HepG2 (cell line): ENCODE results near the gene HSPB9. TPM values are rescaled to one million over a fixed set of nuclear protein-coding genes. Genes with fewer than 3 reads are reported as not detected.

Source experiments
- EZH2 ChIP-seq: conservative IDR thresholded peaks from 2 replicates; pipeline ENCODE4 v1.6.1; 2012; ENCODE audit warnings: mild to moderate bottlenecking, low read depth, low read length, moderate library complexity
- FIP1L1 ChIP-seq: fragments of 200-400 bp; formaldehyde crosslinking; IDR thresholded peaks from 2 replicates; pipeline ENCODE4 v1.6.1; 2018; ENCODE audit warnings: low read depth, mild to moderate bottlenecking, low read length, moderate library complexity, borderline replicate concordance; ENCODE audit not compliant: insufficient read depth
- GTF3A ChIP-seq: sonication (generic); formaldehyde crosslinking; conservative IDR thresholded peaks from 2 replicates; pipeline ENCODE4 v1.4.0; 2020; ENCODE audit warnings: mild to moderate bottlenecking, missing genetic modification reagents
- MLLT10 ChIP-seq: sonication (generic); formaldehyde crosslinking; IDR thresholded peaks from 2 replicates; pipeline ENCODE4 v1.4.0; 2020; ENCODE audit warnings: missing genetic modification reagents
- MTA1 ChIP-seq: sonication (generic); formaldehyde crosslinking; IDR thresholded peaks from 2 replicates; pipeline ENCODE4 v1.4.0; 2020; ENCODE audit warnings: missing genetic modification reagents, mild to moderate bottlenecking, borderline replicate concordance
- NAIF1 ChIP-seq: sonication (generic); formaldehyde crosslinking; IDR thresholded peaks from 2 replicates; pipeline ENCODE4 v1.5.0; 2020; ENCODE audit warnings: mild to moderate bottlenecking, missing genetic modification reagents, borderline replicate concordance
- NR3C1 ChIP-seq: sonication (generic); formaldehyde crosslinking; IDR thresholded peaks from 2 replicates; pipeline ENCODE4 v1.4.0; 2020; ENCODE audit warnings: missing genetic modification reagents
- ONECUT2 ChIP-seq: sonication (generic); formaldehyde crosslinking; IDR thresholded peaks from 2 replicates; pipeline ENCODE4 v1.4.0; 2020; ENCODE audit warnings: missing genetic modification reagents
- POLR2AphosphoS2 ChIP-seq: IDR thresholded peaks from 2 replicates; pipeline ENCODE4 v1.6.1; 2011; ENCODE audit warnings: low read depth, low read length, improper control_type of control experiment
- POLR2AphosphoS5 ChIP-seq: IDR thresholded peaks from 2 replicates; pipeline ENCODE4 v1.6.1; 2012; ENCODE audit warnings: low read depth, low read length
- SIN3B ChIP-seq: fragments of 150-350 bp; IDR thresholded peaks from 2 replicates; pipeline ENCODE4 v1.6.1; 2014; ENCODE audit warnings: low read length
- SMYD3 ChIP-seq: sonication (generic); formaldehyde crosslinking; IDR thresholded peaks from 2 replicates; pipeline ENCODE4 v1.8.1; 2023; ENCODE audit warnings: mild to moderate bottlenecking, missing genetic modification reagents
- ZBTB26 ChIP-seq: IDR thresholded peaks from 2 replicates; pipeline ENCODE4 v1.6.1; 2016; ENCODE audit warnings: missing compliant biosample characterization, missing genetic modification reagents, borderline replicate concordance
- ZNF34 ChIP-seq: sonication (generic); formaldehyde crosslinking; IDR thresholded peaks from 2 replicates; pipeline ENCODE4 v1.4.0; 2020; ENCODE audit warnings: mild to moderate bottlenecking, missing genetic modification reagents, borderline replicate concordance
- ZNF501 ChIP-seq: sonication (generic); formaldehyde crosslinking; IDR thresholded peaks from 2 replicates; pipeline ENCODE4 v1.5.1; 2020; ENCODE audit warnings: mild to moderate bottlenecking, moderate library complexity, missing genetic modification reagents
- ZNF589 ChIP-seq: sonication (generic); formaldehyde crosslinking; conservative IDR thresholded peaks from 2 replicates; pipeline ENCODE4 v1.8.0; 2022; ENCODE audit warnings: mild to moderate bottlenecking, moderate library complexity, missing genetic modification reagents
- ZNF614 ChIP-seq: IDR thresholded peaks from 2 replicates; pipeline ENCODE4 v1.6.1; 2018; ENCODE audit warnings: missing biosample characterization, missing genetic modification reagents, inconsistent platforms, borderline replicate concordance
- polyA plus RNA-seq, 8 experiments: library from polyadenylated mRNA; depleted of rRNA in 3 of 8; stranded (reverse) in 7 of 8; unstranded in 1 of 8; fragments of >200 nt; fragmentation: Illumina TruSeq in 4 of 8; extraction: Trizol in 4 of 8; gene quantifications; 2 replicates each; pipeline versions ENCODE4 v1.2.1 to v1.2.3, GENCODE V29; 2011 to 2016; ENCODE audit warnings: low read depth in 4 of 8, missing spikeins in 1 of 8, mixed read lengths in 1 of 8; ENCODE audit not compliant: insufficient read depth in 1 of 8
- total RNA-seq, 5 experiments: library from RNA; depleted of rRNA; stranded (reverse); fragments of >200 nt; fragmentation: Illumina TruSeq; extraction: Trizol; gene quantifications; 2 replicates each; pipeline ENCODE4 v1.2.3, GENCODE V29; 2016; ENCODE audit warnings: low read depth in 1 of 5
- TF ChIP-seq, protein P1 (sequence below): sonication (generic); formaldehyde crosslinking; IDR thresholded peaks from one replicate; pipeline ENCODE4 v1.5.1; 2020; ENCODE audit warnings: mild to moderate bottlenecking, missing genetic modification reagents; ENCODE audit errors: not compliant biosample characterization
- TF ChIP-seq, protein P2 (sequence below): sonication (generic); formaldehyde crosslinking; IDR thresholded peaks from 2 replicates; pipeline ENCODE4 v1.8.0; 2022; ENCODE audit warnings: missing genetic modification reagents, mild to moderate bottlenecking, inconsistent platforms, borderline replicate concordance

Gene HSPB9
- total and polyA plus RNA-seq, 2 of the 13 experiments (the other 11 are each of a cell fraction or from before 2014, with no cell fraction given): 0.05 to 0.24 TPM

GRCh38 chr17:42101513-42102292, 20.9 kb upstream of the HSPB9 start (continued):
- TF ChIP-seq, protein P1, sequence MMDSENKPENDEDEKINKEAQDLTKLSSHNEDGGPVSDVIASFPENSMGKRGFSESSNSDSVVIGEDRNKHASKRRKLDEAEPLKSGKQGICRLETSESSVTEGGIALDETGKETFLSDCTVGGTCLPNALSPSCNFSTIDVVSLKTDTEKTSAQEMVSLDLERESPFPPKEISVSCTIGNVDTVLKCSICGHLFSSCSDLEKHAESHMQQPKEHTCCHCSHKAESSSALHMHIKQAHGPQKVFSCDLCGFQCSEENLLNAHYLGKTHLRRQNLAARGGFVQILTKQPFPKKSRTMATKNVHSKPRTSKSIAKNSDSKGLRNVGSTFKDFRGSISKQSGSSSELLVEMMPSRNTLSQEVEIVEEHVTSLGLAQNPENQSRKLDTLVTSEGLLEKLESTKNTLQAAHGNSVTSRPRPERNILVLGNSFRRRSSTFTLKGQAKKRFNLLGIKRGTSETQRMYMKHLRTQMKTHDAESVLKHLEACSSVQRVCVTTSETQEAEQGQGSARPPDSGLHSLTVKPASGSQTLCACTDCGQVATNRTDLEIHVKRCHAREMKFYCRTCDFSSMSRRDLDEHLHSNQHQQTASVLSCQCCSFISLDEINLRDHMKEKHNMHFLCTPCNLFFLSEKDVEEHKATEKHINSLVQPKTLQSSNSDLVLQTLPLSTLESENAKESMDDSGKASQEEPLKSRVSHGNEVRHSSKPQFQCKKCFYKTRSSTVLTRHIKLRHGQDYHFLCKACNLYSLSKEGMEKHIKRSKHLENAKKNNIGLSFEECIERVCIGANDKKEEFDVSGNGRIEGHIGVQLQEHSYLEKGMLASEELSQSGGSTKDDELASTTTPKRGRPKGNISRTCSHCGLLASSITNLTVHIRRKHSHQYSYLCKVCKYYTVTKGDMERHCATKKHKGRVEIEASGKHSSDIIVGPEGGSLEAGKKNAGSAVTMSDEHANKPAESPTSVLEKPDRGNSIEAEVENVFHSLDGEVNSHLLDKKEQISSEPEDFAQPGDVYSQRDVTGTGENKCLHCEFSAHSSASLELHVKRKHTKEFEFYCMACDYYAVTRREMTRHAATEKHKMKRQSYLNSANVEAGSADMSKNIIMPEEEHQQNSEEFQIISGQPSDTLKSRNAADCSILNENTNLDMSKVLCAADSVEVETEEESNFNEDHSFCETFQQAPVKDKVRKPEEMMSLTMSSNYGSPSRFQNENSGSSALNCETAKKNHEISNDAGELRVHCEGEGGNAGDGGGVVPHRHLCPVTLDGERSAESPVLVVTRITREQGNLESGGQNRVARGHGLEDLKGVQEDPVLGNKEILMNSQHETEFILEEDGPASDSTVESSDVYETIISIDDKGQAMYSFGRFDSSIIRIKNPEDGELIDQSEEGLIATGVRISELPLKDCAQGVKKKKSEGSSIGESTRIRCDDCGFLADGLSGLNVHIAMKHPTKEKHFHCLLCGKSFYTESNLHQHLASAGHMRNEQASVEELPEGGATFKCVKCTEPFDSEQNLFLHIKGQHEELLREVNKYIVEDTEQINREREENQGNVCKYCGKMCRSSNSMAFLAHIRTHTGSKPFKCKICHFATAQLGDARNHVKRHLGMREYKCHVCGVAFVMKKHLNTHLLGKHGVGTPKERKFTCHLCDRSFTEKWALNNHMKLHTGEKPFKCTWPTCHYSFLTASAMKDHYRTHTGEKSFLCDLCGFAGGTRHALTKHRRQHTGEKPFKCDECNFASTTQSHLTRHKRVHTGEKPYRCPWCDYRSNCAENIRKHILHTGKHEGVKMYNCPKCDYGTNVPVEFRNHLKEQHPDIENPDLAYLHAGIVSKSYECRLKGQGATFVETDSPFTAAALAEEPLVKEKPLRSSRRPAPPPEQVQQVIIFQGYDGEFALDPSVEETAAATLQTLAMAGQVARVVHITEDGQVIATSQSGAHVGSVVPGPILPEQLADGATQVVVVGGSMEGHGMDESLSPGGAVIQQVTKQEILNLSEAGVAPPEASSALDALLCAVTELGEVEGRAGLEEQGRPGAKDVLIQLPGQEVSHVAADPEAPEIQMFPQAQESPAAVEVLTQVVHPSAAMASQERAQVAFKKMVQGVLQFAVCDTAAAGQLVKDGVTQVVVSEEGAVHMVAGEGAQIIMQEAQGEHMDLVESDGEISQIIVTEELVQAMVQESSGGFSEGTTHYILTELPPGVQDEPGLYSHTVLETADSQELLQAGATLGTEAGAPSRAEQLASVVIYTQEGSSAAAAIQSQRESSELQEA (CRISPR knock-in tag): no peak
- TF ChIP-seq NR3C1 (CRISPR knock-in tag) (no peak), POLR2AphosphoS2 (no peak), ZNF501 (CRISPR knock-in tag) (0 out of 2 replicates have a peak, but pooled peaks have one; percentile 16), ONECUT2 (no peak), POLR2AphosphoS5 (no peak), EZH2 (no peak), ZNF589 (no peak), SIN3B (no peak), FIP1L1 (no peak), SMYD3 (CRISPR knock-in tag) (no peak), MTA1 (0 out of 2 replicates have a peak, but pooled peaks have one; percentile 42), MLLT10 (no peak), GTF3A (CRISPR knock-in tag) (no peak), ZBTB26 (CRISPR knock-in tag) (peak; percentile 64; the same call in 1 of the 2 replicates), NAIF1 (no peak), ZNF34 (no peak), ZNF614 (CRISPR knock-in tag) (0 out of 2 replicates have a peak, but pooled peaks have one; percentile 36)
- TF ChIP-seq, protein P2, sequence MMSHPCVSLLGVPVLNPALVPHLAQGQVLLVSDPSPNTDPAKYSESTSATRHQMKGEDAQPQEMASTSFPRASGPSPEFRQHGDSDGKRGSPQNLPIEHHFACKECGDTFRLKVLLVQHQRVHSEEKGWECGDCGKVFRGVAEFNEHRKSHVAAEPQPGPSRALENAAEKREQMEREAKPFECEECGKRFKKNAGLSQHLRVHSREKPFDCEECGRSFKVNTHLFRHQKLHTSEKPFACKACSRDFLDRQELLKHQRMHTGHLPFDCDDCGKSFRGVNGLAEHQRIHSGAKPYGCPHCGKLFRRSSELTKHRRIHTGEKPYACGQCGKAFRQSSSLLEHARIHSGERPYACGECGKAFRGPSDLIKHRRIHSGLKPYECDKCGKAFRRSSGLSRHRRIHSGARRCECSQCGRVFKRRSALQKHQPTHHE (CRISPR knock-in tag): no peak
